GM12875 (cell line): ENCODE data around the gene MRNIP.

ENCODE experiments used
- H3K4me3 ChIP-seq: one replicate; pipeline ENCODE4 v1.5.1; 2011; ENCODE audit warnings: low read depth, low read length, control low read depth
- CTCF ChIP-seq: IDR thresholded peaks from 2 replicates; pipeline ENCODE4 v1.5.1; 2011; ENCODE audit warnings: low read depth, mild to moderate bottlenecking, control low read depth, inconsistent platforms, low read length, moderate library complexity, borderline replicate concordance; ENCODE audit not compliant: insufficient read depth

Gene MRNIP

GRCh38 chr5:179820127-179820482, 38.5 kb downstream of the MRNIP start:
- TF ChIP-seq CTCF: no peak
- peak overlapping the region; percentile 90 for H3K4me3 ChIP-seq

- TF ChIP-seq CTCF: no peak
- H3K4me3 ChIP-seq: no peak overlapping the region
Observed at GRCh38 chr5:179819296-179820126, 39.1 kb downstream of the MRNIP start.

- TF ChIP-seq CTCF: no peak
- peak overlapping the region; percentile 44 for H3K4me3 ChIP-seq
Observed at GRCh38 chr5:179818746-179819295, 39.8 kb downstream of the MRNIP start.

GRCh38 chr5:179817890-179818745, 40.5 kb downstream of the MRNIP start:
- TF ChIP-seq CTCF: no peak
- peak overlapping the region; percentile 44 for H3K4me3 ChIP-seq

GRCh38 chr5:179817470-179817840, 41.2 kb downstream of the MRNIP start:
- TF ChIP-seq CTCF: no peak
- no peak overlapping the region for H3K4me3 ChIP-seq

GRCh38 chr5:179816796-179817469, 41.7 kb downstream of the MRNIP start:
- H3K4me3 ChIP-seq: peak overlapping the region; percentile 11
- no peak for TF ChIP-seq CTCF
